ENCODE measurements around the gene SHTN1. TPM values are rescaled to one million over a fixed set of nuclear protein-coding genes. Genes with fewer than 3 reads are reported as not detected.

Gene SHTN1
- polyA plus RNA-seq, 3 donors = 20.7 to 25.6 (median 25.3) TPM

DNA sequence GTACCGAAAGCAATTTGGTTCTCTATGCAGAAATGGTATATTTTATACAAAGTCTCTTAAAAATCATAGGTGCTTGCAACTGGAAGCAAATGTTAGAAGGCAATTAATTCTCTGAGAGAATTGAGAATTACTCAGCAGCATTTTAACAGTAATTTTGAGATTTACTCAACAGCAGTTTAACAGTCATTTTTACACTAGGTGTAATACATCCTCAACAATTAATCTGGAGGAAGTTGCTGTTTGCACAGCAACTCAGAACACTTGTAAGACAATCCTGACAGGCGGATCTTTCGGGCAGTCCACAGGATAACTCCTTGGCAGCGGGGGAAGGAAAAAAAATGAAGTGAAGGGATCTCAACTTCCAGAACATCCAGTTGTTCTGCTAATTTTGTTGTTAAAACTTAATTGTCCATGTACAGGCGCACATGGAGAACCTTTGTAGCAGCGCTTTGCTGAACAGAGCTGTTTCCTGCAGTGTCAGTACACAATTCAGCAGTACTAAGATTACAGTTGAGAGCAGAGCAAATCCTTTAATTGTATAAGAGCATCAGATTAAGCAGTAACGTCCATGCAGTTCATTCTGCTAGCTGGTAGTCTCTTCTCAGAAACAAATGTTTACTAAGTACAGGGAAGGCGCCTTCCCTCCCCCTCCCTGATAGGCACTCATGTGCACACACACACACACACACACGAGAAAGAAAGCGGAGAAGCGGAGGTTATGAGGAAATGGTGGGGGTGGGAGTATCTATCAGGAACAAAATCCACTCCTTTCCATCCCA, 111.9 kb downstream of the SHTN1 start:
- DNase-seq (ENCODE audit: extremely low read depth in 1 of 11, low read depth in 9 of 11, low spot score in 4 of 11) = peak in 4 of 11 donors; percentile 23 to 32 (median 31)

- DNase-seq (ENCODE audit: extremely low read depth in 1 of 11, low read depth in 9 of 11, low spot score in 4 of 11) = peak in 7 of 11 donors; percentile 42 to 76 (median 51)
Observed at GRCh38 chr10:116891208-116891607, 113.8 kb downstream of the SHTN1 start.

GRCh38 chr10:116889066-116889465, 115.9 kb downstream of the SHTN1 start:
- no peak for DNase-seq (ENCODE audit: extremely low read depth in 1 of 11, low read depth in 9 of 11, low spot score in 4 of 11)

GRCh38 chr10:116888380-116889055, 116.5 kb downstream of the SHTN1 start:
- DNase-seq (ENCODE audit: extremely low read depth in 1 of 11, low read depth in 9 of 11, low spot score in 4 of 11) = no peak

- no peak for DNase-seq (ENCODE audit: extremely low read depth in 1 of 11, low read depth in 9 of 11, low spot score in 4 of 11)
Observed at GRCh38 chr10:116886772-116887171, 118.2 kb downstream of the SHTN1 start.

DNA sequence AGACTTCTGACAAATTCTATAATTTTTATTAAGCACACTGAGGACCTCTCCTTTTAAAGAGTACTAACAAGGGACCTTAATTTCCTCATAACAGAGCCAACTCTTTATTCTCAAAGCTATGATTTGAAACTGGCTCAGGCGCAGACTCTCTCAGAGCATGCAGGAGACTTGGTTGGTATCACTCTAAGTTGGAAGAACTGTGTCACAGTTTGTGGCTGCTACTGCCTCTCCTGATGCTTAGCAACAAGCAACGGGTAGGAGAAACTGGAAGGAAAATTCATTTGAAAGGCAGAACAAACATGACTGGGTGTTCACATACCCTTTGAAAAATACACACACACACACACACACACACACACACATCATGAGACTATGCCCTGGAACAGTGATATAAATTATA, 122.3 kb downstream of the SHTN1 start:
- no peak for DNase-seq (ENCODE audit: extremely low read depth in 1 of 11, low read depth in 9 of 11, low spot score in 4 of 11)

DNA sequence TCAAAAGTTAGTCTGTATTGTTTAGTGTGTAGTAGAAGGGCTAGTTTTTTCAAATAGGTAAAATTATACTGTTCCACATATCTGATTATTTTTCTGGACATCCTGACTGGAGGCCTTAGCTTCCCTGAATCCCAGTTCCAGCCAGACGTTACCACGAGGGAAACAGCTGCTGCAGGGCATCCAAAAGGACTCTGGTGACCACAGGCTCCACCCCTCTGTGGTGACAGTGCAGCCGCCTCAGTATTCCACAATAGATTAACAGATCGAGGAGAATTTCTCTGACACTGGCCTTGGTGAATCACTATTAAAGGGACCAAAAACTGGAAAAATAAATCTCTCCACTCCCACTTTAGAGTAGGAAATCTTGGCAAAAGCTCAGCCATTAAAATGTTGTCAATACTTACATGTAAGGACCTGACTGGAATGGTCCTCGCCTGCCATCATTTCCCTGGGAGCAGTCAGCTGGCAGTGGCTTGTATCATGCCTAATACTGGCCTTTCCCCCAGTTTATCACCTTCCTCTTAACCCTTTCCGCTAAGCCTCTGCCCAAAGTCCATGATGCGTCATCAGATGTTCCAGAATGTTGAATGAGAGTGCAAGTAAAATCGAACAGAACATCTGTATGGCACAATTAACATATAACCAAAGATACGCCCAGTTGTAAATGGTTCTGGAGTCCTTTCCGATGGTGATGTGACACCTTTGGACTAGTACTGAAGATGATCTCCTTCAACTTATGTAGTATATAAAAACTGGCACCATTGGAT, 124.1 kb downstream of the SHTN1 start:
- DNase-seq (ENCODE audit: extremely low read depth in 1 of 11, low read depth in 9 of 11, low spot score in 4 of 11) = no peak

DNA sequence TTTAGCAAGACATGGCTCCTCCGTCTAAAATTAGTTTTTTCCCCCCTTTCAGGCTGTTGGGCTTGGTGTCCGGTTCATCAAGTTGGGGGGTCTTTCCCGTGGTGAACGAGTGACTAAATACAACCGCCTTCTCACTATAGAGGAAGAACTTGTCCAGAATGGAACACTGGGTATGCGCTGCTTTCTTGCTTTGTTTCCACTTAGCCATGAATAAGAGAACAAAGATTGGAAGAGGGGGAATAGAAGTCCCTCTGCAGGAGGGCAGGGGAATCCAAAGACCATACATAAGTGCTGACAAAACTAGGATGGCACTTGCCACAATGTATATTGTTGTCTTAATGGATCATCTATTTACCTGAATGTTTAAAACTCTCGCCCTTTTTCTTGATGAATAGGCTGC, 125.2 kb downstream of the SHTN1 start:
- DNase-seq (ENCODE audit: extremely low read depth in 1 of 11, low read depth in 9 of 11, low spot score in 4 of 11) = no peak

- no peak for DNase-seq (ENCODE audit: extremely low read depth in 1 of 11, low read depth in 9 of 11, low spot score in 4 of 11)
Observed at GRCh38 chr10:116878123-116878522, 126.9 kb downstream of the SHTN1 start.

GRCh38 chr10:116877391-116877790, 127.6 kb downstream of the SHTN1 start:
- no peak for DNase-seq (ENCODE audit: extremely low read depth in 1 of 11, low read depth in 9 of 11, low spot score in 4 of 11)

DNA sequence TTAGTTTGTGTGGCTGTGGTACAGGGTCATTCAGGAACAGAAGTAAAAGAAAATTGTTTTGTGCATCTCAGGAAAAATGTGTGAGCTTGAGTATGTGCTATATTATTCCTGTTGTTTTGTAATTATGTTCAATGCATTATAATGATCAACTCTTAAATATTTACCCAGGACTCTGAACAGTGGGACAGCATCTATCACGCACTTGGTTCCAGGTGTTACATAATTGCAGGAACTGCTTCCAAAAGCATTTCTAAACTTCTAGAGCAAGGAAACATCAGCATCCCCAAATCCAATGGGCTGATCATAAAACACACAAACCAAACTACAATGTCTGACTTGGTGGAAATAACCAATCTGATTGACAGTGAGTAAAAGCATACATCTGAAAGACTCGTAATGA, 129.1 kb downstream of the SHTN1 start:
- no peak for DNase-seq (ENCODE audit: extremely low read depth in 1 of 11, low read depth in 9 of 11, low spot score in 4 of 11)

GRCh38 chr10:116873134-116873533, 131.9 kb downstream of the SHTN1 start:
- DNase-seq (ENCODE audit: extremely low read depth in 1 of 11, low read depth in 9 of 11, low spot score in 4 of 11) = no peak

DNA sequence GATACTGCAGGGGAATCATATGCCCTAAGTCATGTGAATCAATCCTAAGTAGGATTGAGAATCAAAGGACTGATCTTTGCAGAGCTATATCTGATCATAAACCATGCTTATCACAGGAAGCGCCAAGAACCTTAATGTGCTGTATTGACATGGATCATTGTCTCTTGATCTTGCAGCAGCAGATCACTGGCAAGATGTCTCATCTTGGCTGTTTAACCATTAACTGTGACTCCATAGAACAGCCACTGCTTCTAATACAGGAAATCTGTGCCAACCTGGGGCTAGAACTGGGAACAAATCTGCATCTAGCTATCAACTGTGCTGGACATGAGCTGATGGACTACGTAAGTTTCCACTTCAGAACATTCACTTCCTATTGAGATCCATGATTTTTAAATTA, 134.0 kb downstream of the SHTN1 start:
- DNase-seq (ENCODE audit: extremely low read depth in 1 of 11, low read depth in 9 of 11, low spot score in 4 of 11) = no peak

DNA sequence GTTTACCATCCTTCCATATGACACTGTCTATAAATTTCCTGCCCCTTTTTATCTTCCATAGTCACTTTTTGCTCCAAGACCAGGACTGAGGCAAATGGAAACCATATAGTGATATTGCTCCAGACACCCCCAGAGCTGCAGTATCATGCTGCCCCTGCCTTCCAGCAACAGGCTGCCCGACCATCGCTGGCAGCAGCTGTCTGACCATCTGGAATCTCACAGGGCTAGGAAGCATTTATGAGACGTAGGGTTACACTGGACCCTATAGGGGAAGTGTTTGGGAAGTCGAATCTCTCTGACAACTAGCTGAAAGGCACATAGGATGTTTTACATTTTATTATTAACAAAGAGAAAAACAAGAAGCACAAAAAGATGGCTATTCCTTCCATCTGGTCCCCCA, 136.3 kb downstream of the SHTN1 start:
- DNase-seq (ENCODE audit: extremely low read depth in 1 of 11, low read depth in 9 of 11, low spot score in 4 of 11) = no peak

- DNase-seq (ENCODE audit: extremely low read depth in 1 of 11, low read depth in 9 of 11, low spot score in 4 of 11) = no peak
Observed at GRCh38 chr10:116868198-116868676, 136.8 kb downstream of the SHTN1 start.

DNA sequence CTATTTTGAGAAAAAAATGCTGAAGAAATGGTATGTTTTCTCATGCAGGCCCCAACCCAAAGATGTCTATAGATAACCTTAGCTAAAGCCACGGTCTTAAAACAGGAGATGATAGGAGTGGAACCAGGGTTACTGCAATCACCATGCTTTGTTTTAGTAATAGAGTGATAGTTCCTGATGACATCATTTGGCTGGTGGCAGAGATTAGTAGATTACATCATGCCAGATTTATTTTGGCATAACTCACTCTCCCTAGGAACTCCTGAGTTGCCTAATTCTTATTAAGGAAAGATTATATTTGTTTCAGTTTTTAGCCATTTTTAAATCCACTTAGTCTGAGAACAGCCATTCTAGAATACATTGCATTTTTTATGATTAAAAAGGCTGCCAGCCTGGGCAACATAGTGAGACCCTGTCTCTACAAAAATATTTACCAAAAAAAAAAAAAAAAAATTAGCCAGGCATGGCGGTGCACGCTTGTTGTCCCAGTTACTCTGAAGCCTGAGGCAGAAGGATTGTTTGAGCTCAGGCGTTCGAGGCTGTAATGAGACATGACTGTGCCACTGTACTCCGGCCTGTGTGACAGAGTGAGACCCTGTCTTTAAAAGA, 137.9 kb downstream of the SHTN1 start:
- DNase-seq (ENCODE audit: extremely low read depth in 1 of 11, low read depth in 9 of 11, low spot score in 4 of 11) = no peak

DNA sequence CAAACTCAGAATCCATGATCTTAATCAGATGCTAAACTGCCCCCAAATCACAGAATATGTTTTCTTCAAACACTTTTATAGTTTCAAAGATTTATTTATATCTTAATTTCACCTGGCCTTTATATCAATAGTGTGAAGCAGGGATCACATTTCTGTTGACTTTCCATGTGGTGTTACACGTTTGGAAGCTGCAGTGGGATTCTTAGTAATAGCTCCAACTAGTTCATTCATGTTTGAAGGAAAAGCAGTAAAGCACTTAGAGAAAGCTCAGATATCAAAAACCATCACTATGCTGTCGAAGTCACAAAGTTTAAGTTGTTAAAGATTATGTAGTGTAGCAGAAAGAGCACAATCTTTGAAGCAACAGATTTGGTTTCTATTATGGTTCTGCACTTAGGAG, 138.9 kb downstream of the SHTN1 start:
- DNase-seq (ENCODE audit: extremely low read depth in 1 of 11, low read depth in 9 of 11, low spot score in 4 of 11) = no peak

DNA sequence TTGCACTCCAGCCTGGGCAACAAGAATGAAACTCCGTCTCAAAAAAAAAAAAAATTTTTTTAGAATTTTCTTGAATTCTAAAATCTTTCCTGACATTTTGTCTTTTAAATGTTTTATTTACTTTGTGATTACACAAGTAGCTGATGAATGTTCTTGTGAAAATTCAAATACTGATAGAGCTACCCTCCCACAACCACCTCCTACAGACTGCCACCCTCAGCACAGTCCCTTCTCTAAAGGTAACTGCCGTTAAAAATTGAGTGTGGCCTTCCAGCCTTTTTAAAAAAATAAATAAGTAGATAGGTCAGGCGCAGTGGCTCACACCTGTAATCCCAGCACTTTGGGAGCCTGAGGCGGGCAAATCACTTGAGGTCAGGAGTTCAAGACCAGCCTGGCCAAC, 140.6 kb downstream of the SHTN1 start:
- DNase-seq (ENCODE audit: extremely low read depth in 1 of 11, low read depth in 9 of 11, low spot score in 4 of 11) = no peak

GRCh38 chr10:116861796-116862195, 143.2 kb downstream of the SHTN1 start:
- DNase-seq (ENCODE audit: extremely low read depth in 1 of 11, low read depth in 9 of 11, low spot score in 4 of 11) = no peak
